Left hindlimb (tissue), 1 donor: ENCODE results near the gene PCDHA1.
"Not testable (repeated sequence)": the region's sequence is repeated elsewhere in the genome, so short reads cannot be mapped to it uniquely, and the experiment has no call there.

Experiments
- DNase-seq: peaks from one replicate; pipeline ENCODE4 v3.0.0-alpha.2; 2018

PCDHA1 gene

DNA sequence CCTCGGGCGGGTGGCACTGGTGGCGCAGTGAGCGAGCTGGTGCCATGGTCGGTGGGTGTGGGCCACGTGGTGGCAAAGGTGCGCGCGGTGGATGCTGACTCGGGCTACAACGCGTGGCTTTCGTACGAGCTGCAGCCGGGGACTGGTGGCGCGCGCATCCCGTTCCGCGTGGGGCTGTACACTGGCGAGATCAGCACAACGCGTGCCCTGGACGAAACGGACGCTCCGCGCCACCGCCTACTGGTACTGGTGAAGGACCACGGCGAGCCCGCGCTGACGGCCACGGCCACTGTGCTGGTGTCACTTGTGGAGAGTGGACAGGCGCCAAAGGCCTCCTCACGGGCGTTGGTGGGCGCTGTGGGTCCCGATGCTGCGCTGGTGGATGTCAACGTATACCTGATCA, 22.9 kb downstream of the PCDHA1 start:
- DNase-seq: no peak

DNA sequence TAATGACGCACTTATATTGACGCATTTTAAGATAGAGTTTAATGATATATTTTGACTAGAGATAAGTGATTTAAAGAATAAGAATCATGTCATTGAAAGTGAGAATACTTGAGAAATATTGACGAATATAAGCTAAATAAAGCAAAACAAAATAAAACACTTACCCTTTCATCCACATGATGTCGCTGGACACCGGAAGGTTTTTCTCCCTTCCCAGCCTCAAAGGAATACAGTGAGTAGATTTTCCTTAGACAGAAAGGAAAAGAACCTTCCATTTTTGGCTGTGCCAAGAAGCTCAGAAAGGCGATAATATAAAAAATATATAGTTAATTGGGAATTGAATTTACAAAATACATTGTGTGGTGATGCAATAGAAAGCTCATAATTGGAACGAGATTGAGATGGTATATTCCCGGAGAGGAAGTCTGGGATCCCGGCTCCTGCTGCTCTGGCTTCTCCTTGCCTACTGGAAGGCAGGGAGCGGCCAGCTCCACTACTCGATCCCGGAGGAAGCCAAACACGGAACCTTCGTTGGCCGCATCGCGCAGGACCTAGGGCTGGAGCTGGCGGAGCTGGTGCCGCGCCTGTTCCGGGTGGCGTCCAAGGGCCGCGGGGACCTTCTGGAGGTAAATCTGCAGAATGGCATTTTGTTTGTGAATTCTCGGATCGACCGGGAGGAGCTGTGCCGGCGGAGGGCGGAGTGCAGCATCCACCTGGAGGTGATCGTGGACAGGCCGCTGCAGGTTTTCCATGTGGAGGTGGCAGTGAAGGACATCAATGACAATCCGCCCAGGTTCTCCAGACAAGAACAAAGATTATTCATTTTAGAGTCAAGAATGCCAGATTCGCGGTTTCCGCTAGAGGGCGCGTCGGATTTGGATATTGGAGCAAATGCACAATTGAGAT, 35.7 kb downstream of the PCDHA1 start, which contains the start of gene PCDHA5:
PCDHA5 (plus strand) TSS at position 239 of the 906 bp plus-strand sequence.
- DNase-seq: no peak

DNA sequence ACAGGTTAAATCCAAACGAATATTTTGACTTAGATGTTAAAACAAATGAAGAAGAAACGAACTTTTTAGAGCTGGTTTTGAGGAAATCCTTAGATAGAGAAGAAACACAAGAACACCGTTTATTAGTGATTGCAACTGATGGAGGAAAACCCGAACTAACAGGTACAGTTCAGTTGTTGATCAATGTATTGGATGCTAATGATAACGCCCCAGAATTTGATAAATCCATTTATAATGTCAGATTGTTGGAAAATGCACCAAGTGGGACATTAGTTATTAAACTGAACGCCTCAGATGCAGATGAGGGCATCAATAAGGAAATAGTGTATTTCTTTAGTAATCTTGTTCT, 36.3 kb downstream of the PCDHA1 start:
- no peak for DNase-seq

DNA sequence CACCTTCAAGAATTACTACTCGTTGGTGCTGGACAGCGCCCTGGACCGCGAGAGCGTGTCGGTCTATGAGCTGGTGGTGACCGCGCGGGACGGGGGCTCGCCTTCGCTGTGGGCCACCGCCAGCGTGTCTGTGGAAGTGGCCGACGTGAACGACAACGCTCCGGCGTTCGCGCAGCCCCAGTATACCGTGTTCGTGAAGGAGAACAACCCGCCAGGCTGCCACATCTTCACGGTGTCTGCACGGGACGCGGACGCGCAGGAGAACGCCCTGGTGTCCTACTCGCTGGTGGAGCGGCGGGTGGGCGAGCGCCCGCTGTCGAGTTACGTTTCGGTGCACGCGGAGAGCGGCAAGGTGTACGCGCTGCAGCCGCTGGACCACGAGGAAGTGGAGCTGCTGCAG, 37.0 kb downstream of the PCDHA1 start:
- not testable (repeated sequence) for DNase-seq

DNA sequence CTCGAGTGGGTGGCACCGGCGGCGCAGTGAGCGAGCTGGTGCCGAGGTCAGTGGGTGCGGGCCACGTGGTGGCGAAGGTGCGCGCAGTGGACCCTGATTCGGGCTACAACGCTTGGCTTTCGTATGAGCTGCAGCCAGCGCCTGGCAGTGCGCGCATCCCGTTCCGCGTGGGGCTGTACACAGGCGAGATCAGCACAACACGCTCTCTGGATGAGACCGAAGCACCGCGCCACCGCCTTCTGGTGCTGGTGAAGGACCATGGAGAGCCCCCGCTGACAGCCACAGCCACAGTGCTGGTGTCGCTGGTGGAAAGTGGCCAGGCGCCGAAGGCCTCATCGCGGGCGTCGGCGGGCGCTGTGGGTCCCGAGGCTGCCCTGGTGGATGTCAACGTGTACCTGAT, 37.5 kb downstream of the PCDHA1 start:
- DNase-seq: no peak

DNA sequence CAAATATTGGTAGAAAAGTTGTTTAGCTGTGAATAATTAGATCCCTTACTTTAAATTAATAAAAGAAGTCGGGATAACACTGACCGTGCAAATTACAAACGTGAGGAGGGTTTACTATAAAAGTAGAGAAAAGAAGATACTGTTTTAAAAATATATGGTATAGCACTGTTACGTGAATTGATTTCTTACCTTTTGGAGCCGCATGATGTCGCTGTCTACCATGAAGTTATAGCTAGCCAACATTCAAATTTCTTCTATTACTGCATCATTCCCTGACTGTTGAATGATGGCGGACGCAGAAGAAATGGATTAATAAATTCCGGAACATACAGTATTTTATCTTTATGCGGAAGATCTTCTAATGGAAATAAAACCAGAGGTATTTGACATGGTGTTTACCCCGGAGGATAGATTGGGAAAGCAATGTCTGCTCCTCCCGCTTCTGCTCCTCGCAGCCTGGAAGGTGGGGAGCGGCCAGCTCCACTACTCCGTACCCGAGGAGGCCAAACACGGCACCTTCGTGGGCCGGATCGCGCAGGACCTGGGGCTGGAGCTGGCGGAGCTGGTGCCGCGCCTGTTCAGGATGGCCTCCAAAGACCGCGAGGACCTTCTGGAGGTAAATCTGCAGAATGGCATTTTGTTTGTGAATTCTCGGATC, 41.9 kb downstream of the PCDHA1 start, which contains the start of gene PCDHA6:
PCDHA6 (plus strand) TSS at position 257 of the 658 bp plus-strand sequence; CDS start at position 389, 132 bp downstream.
- DNase-seq: no peak

DNA sequence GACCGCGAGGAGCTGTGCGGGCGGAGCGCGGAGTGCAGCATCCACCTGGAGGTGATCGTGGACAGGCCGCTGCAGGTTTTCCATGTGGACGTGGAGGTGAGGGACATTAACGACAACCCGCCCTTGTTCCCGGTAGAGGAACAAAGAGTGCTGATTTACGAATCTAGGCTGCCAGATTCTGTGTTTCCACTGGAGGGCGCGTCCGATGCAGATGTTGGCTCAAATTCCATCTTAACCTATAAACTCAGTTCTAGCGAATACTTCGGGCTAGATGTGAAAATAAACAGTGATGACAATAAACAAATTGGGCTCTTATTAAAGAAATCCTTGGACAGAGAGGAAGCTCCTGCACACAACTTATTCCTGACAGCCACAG, 42.4 kb downstream of the PCDHA1 start:
- DNase-seq: no peak

DNA sequence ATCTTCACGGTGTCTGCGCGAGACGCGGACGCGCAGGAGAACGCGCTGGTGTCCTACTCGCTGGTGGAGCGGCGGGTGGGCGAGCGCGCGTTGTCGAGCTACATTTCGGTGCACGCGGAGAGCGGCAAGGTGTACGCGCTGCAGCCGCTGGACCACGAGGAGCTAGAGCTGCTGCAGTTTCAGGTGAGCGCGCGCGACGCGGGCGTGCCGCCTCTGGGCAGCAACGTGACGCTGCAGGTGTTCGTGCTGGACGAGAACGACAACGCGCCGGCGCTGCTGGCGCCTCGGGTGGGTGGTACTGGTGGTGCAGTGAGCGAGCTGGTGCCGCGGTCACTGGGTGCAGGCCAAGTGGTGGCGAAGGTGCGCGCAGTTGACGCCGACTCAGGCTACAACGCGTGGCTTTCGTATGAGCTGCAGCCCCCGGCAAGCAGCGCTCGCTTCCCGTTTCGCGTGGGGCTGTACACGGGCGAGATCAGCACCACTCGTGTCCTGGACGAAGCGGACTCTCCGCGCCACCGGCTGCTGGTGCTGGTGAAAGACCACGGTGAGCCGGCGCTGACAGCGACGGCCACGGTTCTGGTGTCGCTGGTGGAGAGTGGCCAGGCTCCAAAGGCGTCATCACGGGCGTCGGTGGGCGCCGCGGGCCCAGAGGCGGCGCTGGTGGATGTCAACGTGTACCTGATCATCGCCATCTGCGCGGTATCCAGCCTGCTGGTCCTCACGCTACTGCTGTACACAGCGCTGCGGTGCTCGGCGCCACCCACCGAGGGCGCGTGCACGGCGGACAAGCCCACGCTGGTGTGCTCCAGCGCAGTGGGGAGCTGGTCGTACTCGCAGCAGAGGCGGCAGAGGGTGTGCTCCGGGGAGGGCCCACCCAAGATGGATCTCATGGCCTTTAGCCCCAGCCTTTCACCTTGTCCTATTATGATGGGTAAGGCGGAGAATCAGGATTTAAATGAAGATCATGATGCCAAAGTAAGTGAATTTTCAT, 43.9 kb downstream of the PCDHA1 start:
- not testable (repeated sequence) for DNase-seq

DNA sequence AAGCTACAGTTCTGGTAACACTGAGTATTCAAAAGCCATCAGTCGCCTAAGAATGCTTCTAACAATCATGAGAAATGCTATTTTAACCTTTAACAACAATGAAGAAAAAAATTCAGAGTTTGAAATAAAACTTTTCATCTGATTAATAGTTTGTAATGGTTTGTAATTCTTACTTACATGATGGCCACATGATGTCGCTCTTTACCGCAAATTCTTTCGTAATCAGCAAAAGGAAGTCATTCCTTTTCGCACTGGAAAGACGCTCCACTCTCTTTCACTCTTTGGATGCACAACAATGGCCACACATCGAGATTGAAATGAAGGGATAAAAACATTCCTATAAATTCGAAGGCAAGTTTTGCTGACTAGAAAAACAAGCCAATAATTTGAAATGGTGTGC, 48.1 kb downstream of the PCDHA1 start, which contains the start of gene PCDHA7:
PCDHA7 (plus strand) TSS at position 277 of the 400 bp plus-strand sequence; CDS start at position 392, 115 bp downstream.
- DNase-seq: no peak

DNA sequence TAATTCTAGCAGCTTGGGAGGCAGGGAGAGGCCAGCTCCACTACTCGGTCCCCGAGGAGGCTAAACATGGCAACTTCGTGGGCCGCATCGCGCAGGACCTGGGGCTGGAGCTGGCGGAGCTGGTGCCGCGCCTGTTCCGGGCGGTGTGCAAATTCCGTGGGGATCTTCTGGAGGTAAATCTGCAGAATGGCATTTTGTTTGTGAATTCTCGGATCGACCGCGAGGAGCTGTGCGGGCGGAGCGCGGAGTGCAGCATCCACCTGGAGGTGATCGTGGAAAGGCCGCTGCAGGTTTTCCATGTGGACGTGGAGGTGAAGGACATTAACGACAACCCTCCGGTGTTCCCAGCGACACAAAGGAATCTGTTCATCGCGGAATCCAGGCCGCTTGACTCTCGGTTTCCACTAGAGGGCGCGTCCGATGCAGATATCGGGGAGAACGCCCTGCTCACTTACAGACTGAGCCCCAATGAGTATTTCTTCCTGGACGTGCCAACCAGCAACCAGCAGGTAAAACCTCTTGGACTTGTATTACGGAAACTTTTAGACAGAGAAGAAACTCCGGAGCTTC, 48.6 kb downstream of the PCDHA1 start:
- not testable (repeated sequence) for DNase-seq

DNA sequence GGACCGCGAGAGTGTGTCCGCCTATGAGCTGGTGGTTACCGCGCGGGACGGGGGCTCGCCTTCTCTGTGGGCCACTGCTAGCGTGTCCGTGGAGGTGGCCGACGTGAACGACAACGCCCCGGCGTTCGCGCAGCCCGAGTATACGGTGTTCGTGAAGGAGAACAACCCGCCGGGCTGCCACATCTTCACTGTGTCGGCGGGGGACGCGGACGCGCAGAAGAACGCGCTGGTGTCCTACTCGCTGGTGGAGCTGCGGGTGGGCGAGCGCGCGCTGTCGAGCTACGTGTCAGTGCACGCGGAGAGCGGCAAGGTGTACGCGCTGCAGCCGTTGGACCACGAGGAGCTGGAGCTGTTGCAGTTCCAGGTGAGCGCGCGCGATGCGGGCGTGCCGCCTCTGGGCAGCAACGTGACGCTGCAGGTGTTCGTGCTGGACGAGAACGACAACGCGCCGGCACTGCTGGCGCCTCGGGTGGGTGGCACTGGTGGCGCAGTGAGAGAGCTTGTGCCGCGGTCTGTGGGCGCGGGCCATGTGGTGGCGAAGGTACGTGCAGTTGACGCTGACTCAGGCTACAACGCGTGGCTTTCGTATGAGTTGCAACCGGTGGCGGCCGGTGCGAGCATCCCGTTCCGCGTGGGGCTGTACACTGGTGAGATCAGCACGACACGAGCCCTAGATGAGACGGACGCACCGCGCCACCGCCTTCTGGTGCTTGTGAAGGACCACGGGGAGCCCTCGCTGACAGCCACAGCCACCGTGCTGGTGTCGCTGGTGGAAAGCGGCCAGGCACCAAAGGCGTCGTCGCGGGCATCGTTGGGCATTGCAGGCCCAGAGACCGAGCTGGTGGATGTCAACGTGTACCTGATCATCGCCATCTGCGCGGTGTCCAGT, 49.9 kb downstream of the PCDHA1 start:
- DNase-seq: no peak

DNA sequence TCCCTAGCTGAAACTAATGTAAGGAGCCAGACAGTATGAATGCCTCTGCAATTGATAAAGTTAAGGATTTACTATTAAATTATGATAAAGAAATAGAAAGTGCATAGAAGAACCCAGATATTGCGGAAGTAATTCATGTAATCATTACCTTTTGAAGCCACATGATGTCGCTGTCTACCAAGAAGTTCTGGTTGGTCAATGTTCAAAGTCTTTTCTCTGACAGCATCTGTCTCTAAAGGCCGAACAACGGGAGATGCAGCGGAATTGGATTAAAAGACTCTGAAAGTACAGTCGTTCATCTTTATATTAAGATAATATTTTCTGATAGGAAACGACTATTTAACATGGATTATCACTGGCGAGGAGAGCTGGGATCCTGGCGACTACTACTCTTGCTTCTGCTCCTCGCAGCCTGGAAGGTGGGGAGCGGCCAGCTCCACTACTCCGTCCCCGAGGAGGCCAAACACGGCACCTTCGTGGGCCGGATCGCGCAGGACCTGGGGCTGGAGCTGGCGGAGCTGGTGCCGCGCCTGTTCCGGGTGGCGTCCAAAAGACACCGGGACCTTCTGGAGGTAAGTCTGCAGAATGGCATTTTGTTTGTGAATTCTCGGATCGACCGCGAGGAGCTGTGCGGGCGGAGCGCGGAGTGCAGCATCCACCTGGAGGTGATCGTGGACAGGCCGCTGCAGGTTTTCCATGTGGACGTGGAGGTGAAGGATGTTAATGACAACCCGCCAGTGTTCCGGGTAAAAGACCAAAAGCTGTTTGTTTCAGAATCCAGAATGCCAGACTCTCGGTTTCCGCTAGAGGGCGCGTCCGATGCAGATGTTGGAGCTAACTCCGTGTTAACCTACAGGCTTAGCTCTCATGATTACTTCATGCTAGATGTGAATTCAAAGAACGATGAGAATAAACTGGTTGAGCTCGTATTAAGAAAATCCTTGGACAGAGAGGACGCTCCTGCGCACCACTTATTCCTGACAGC, 55.3 kb downstream of the PCDHA1 start, which contains the start of gene PCDHA8:
PCDHA8 (plus strand) TSS at position 210 of the 985 bp plus-strand sequence; CDS start at position 345, 135 bp downstream.
- no peak for DNase-seq

DNA sequence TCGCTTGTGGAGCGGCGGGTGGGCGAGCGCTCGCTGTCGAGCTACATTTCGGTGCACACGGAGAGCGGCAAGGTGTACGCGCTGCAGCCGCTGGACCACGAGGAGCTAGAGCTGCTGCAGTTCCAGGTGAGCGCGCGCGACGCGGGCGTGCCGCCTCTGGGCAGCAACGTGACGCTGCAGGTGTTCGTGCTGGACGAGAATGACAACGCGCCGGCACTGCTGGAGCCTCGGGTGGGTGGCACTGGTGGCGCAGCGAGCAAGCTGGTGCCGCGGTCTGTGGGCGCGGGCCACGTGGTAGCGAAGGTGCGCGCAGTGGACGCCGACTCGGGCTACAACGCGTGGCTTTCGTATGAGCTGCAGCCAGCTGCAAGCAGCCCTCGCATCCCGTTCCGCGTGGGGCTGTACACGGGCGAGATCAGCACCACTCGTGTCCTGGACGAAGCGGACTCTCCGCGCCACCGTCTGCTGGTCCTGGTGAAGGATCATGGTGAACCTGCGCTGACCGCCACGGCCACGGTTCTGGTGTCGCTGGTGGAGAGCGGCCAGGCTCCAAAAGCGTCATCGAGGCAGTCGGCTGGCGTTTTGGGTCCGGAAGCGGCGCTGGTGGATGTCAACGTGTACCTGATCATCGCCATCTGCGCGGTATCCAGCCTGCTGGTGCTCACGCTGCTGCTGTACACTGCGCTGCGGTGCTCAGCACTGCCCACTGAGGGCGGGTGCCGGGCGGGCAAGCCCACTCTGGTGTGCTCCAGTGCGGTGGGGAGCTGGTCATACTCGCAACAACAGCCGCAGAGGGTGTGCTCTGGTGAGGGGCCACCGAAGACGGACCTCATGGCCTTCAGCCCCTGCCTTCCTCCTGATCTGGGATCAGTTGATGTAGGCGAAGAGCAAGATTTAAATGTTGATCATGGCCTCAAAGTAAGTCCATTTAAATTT, 57.1 kb downstream of the PCDHA1 start:
- DNase-seq: no peak

DNA sequence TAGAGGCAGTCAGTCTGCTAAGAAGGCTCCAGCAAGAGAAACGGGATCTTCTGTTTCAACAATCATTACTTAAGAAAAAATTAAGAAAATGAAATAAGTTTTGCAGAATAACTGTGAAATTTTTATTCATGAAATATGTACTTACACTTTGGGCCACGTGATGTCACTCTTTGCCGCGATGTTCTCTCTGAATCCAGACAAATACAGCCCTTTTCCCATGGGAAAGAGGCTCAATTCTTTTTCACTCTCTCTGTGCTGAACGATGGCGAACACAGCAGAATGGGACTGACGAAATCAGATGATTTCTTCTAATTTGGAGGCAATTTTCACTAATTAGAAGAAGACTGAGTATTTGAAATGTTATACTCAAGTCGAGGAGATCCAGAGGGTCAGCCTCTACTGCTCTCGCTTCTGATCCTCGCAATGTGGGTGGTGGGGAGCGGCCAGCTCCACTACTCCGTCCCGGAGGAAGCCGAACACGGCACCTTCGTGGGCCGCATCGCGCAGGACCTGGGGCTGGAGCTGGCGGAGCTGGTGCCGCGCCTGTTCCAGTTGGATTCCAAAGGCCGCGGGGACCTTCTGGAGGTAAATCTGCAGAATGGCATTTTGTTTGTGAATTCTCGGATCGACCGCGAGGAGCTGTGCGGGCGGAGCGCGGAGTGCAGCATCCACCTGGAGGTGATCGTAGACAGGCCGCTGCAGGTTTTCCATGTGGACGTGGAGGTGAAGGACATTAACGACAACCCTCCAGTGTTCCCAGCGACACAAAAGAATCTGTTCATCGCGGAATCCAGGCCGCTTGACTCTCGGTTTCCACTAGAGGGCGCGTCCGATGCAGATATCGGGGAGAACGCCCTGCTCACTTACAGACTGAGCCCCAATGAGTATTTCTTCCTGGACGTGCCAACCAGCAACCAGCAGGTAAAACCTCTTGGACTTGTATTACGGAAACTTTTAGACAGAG, 62.5 kb downstream of the PCDHA1 start, which contains the start of gene PCDHA9:
PCDHA9 (plus strand) TSS at position 244 of the 964 bp plus-strand sequence; CDS start at position 358, 114 bp downstream.
- not testable (repeated sequence) for DNase-seq

DNA sequence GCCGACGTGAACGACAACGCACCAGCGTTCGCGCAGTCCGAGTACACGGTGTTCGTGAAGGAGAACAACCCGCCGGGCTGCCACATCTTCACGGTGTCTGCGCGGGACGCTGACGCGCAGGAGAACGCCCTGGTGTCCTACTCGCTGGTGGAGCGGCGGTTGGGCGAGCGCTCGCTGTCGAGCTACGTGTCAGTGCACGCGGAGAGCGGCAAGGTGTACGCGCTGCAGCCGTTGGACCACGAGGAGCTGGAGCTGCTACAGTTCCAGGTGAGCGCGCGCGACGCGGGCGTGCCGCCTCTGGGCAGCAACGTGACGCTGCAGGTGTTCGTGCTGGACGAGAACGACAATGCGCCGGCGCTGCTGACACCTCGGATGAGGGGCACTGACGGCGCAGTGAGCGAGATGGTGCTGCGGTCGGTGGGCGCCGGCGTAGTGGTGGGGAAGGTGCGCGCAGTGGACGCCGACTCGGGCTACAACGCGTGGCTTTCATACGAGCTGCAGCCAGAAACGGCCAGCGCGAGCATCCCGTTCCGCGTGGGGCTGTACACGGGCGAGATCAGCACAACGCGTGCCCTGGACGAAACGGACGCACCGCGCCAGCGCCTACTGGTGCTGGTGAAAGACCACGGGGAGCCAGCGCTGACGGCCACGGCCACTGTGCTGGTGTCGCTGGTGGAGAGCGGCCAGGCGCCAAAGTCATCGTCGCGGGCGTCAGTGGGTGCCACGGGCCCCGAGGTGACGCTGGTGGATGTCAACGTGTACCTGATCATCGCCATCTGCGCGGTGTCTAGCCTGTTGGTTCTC, 64.1 kb downstream of the PCDHA1 start:
- DNase-seq: not testable (repeated sequence)
